ENCODE measurements around the gene CHST9. TPM values are rescaled to one million over a fixed set of nuclear protein-coding genes. Genes with fewer than 3 reads are reported as not detected.

The CHST9 gene
- total and polyA plus RNA-seq, 2 of the 4 experiments (the other 2 are of a cell fraction): not detected

- Histone ChIP-seq H4K8ac (ENCODE audit: low read depth in 2 of 2, low read length in 2 of 2) (no peak overlapping the region), H3K14ac (replicated peaks; ENCODE audit: low read depth, low read length) (no peak overlapping the region), H3K27me3 (ENCODE audit: control insufficient read depth, insufficient read depth, low read length) (no peaks in the 10 kb centered on the region), H3K4me1 (ENCODE audit: control insufficient read depth, insufficient read depth, low read length) (no peaks in the 10 kb centered on the region), H2AFZ (replicated peaks; ENCODE audit: low read length, poor library complexity) (no peak overlapping the region), H2BK5ac (ENCODE audit: low read depth, low read length, poor library complexity, severe bottlenecking) (no peak overlapping the region), H4K20me1 (ENCODE audit: insufficient read depth, low read length) (no peaks in the 10 kb centered on the region), H3K56ac (ENCODE audit: extremely low read depth, insufficient read depth, low read length) (no peak overlapping the region), H4K91ac (ENCODE audit: insufficient read depth, low read depth, low read length) (no peak overlapping the region), H2BK15ac (ENCODE audit: low read depth, low read length) (no peak overlapping the region), H3K79me1 (ENCODE audit: low read depth in 1 of 2, low read length in 2 of 2) (no peaks in the 10 kb centered on the region), H3K36me3 (ENCODE audit: control insufficient read depth, insufficient read depth, low read length) (no peaks in the 10 kb centered on the region), H3K4ac (ENCODE audit: low read depth, low read length) (no peak overlapping the region), H3K4me3 (ENCODE audit: insufficient read depth, low read depth, low read length) (no peak overlapping the region), H3K9me1 (ENCODE audit: insufficient read depth, low read length) (no peaks in the 10 kb centered on the region), H3K27ac (ENCODE audit: insufficient read depth, low read length) (no peak overlapping the region), H3K4me2 (ENCODE audit: low read depth, low read length) (no peak overlapping the region), H2BK120ac (ENCODE audit: low read depth, low read length) (no peak overlapping the region), H2BK20ac (ENCODE audit: low read depth, low read length) (no peak overlapping the region), H3K23ac (ENCODE audit: low read depth, low read length) (no peak overlapping the region), H2AK5ac (ENCODE audit: low read depth, low read length) (no peak overlapping the region), H3K9me3 (ENCODE audit: control insufficient read depth, insufficient read depth, low read length) (peaks cover 5% of the 10 kb centered on the region; the same call in 1 of the 2 replicates), H4K5ac (ENCODE audit: low read depth, low read length) (no peak overlapping the region), H3K9ac (ENCODE audit: low read depth, low read length) (no peak overlapping the region), H2AK9ac (replicated peaks; ENCODE audit: low read depth, low read length, poor library complexity) (no peak overlapping the region), H3K18ac (ENCODE audit: low read depth, low read length) (no peak overlapping the region)
- DNase-seq: no peak
- BruUV-seq (replicated peaks): no TSS peak
- dilution Hi-C loops (cut with HindIII; ENCODE audit: low sequenced_read_pairs, unreplicated experiment) (no loop called here), in situ Hi-C loops (cut with MboI; ENCODE audit: low sequenced_read_pairs) (no loop called here), intact Hi-C loops (cut with micrococcal nuclease) (no loop called here)
- CTCF ChIA-PET: no interaction called here
- ATAC-seq (ENCODE audit: low read depth): no peak
- TF ChIP-seq CEBPB (IDR thresholded peaks at IDR 0.05; ENCODE audit: low read depth, low read length): no peak
- TF ChIP-seq USF2 (IDR thresholded peaks at IDR 0.05; ENCODE audit: low read depth, low read length): no peak
- TF ChIP-seq CTCF (conservative IDR thresholded peaks at IDR 0.05; ENCODE audit: low read depth, low read length): no peak
- TF ChIP-seq MXI1 (IDR thresholded peaks at IDR 0.05; ENCODE audit: borderline replicate concordance, low read depth, low read length): no peak
- no peak for TF ChIP-seq NFE2L2 (IDR thresholded peaks at IDR 0.05; ENCODE audit: low read depth, low read length)
- TF ChIP-seq MAZ (IDR thresholded peaks at IDR 0.05; ENCODE audit: borderline replicate concordance, low read depth, low read length): no peak
- TF ChIP-seq SMC3 (IDR thresholded peaks at IDR 0.05; ENCODE audit: low read depth, low read length): no peak
- TF ChIP-seq CHD1 (IDR thresholded peaks at IDR 0.05; ENCODE audit: low read depth, low read length): no peak
- no peak for TF ChIP-seq BHLHE40 (IDR thresholded peaks at IDR 0.05; ENCODE audit: low read depth, low read length)
- no peak for TF ChIP-seq FOS (IDR thresholded peaks at IDR 0.05; ENCODE audit: low read depth, low read length)
- no peak for TF ChIP-seq RCOR1 (IDR thresholded peaks at IDR 0.05; ENCODE audit: insufficient replicate concordance, low read length)
- TF ChIP-seq POLR2A (IDR thresholded peaks at IDR 0.05; ENCODE audit: low read depth, low read length): no peak
- no peak for TF ChIP-seq ELK1 (IDR thresholded peaks at IDR 0.05; ENCODE audit: borderline replicate concordance, low read depth, low read length)
- POLR2A ChIA-PET (ENCODE audit: unreplicated experiment): no interaction called here
Observed at GRCh38 chr18:27141876-27142275, 43.2 kb downstream of the CHST9 start.

All from IMR-90 (cell line).